HUDEP-2 (cell line): ENCODE results near the gene USP1.

ENCODE experiments used
- DNase-seq, 76 experiments: peaks; one replicate each; lab custom pipeline; 2025; ENCODE audit not compliant: unreplicated experiment in 76 of 76; lab: John Stamatoyannopoulos, UW

The USP1 gene

GRCh38 chr1:62436466-62437272 is at the start of gene USP1:
USP1 (plus strand) TSS chr1:62437049; CDS start chr1:62439868, 2,819 bp downstream.
- peak; percentile 43 to 100 (median 98) for DNase-seq

GRCh38 chr1:62389531-62389930 is 47.3 kb upstream of the USP1 start:
- DNase-seq, result no peak

- no peak for DNase-seq
Measured at GRCh38 chr1:62390071-62390470, 46.8 kb upstream of the USP1 start.

- peak in 28 of 76 experiments; percentile 1 to 37 (median 12) for DNase-seq
Measured at GRCh38 chr1:62391369-62391971, 45.4 kb upstream of the USP1 start.

GRCh38 chr1:62392951-62393350 is 43.9 kb upstream of the USP1 start:
- no peak for DNase-seq

GRCh38 chr1:62394646-62395045 is 42.2 kb upstream of the USP1 start:
- DNase-seq, result no peak

- no peak for DNase-seq
Measured at GRCh38 chr1:62395291-62395690, 41.6 kb upstream of the USP1 start.

- no peak for DNase-seq
Measured at GRCh38 chr1:62396871-62397270, 40.0 kb upstream of the USP1 start.

- no peak for DNase-seq
Measured at GRCh38 chr1:62397301-62397700, 39.5 kb upstream of the USP1 start.

GRCh38 chr1:62398377-62398776 is 38.5 kb upstream of the USP1 start:
- no peak for DNase-seq

GRCh38 chr1:62401034-62401760 is 35.7 kb upstream of the USP1 start:
- DNase-seq, result no peak

GRCh38 chr1:62405247-62405646 is 31.6 kb upstream of the USP1 start:
- no peak for DNase-seq

- no peak for DNase-seq
Measured at GRCh38 chr1:62406576-62406975, 30.3 kb upstream of the USP1 start.

GRCh38 chr1:62407398-62408009 is 29.3 kb upstream of the USP1 start:
- DNase-seq, result peak in 19 of 76 experiments; percentile 1 to 46 (median 22)

- DNase-seq, result no peak
Measured at GRCh38 chr1:62415687-62416086, 21.2 kb upstream of the USP1 start.

- DNase-seq, result no peak
Measured at GRCh38 chr1:62417351-62417999, 19.4 kb upstream of the USP1 start.

- no peak for DNase-seq
Measured at GRCh38 chr1:62420214-62420613, 16.6 kb upstream of the USP1 start.

GRCh38 chr1:62423580-62424242 is 13.1 kb upstream of the USP1 start:
- DNase-seq, result no peak

- DNase-seq, result peak in 25 of 76 experiments; percentile 4 to 65 (median 17)
Measured at GRCh38 chr1:62424411-62424810, 12.4 kb upstream of the USP1 start.

- DNase-seq, result peak in 11 of 76 experiments; percentile 2 to 44 (median 8)
Measured at GRCh38 chr1:62425041-62425440, 11.8 kb upstream of the USP1 start.
